Thyroid gland (tissue), 4 donors: Measurements from ENCODE around the gene LHX5. TPM values are rescaled to one million over a fixed set of nuclear protein-coding genes. Genes with fewer than 3 reads are reported as not detected.

ENCODE experiments used
- DNase-seq, 2 donors: peaks; one replicate each; pipeline ENCODE4 v3.0.0-alpha.2; 2019
- H3K27ac ChIP-seq, 3 donors: fragments of 200-600 bp; sonication (generic); 1 replicate in 2 of 3; 2 replicates in 1 of 3; pipeline ENCODE4 v1.5.1; 2016 to 2019; ENCODE audit warnings: mild to moderate bottlenecking in 1 of 3, moderate library complexity in 1 of 3
- H3K27me3 ChIP-seq: fragments of 200-600 bp; sonication (generic); one replicate; pipeline ENCODE4 v1.5.1; 2019
- H3K36me3 ChIP-seq, 2 donors: fragments of 200-600 bp; sonication (generic); one replicate each; pipeline ENCODE4 v1.5.1; 2016 to 2019
- H3K4me1 ChIP-seq, 2 donors: fragments of 200-600 bp; sonication (generic); one replicate each; pipeline ENCODE4 v1.5.1; 2017 to 2019
- H3K4me3 ChIP-seq, 3 donors: fragments of 200-600 bp; sonication (generic); replicated peaks in 1 of 3; 1 replicate in 2 of 3; 2 replicates in 1 of 3; pipeline ENCODE4 v1.5.1; 2016; ENCODE audit warnings: mild to moderate bottlenecking in 1 of 3
- H3K9me3 ChIP-seq: fragments of 200-600 bp; sonication (generic); one replicate; pipeline ENCODE4 v1.5.1; 2017
- POLR2A ChIP-seq, 2 donors: fragments of 450-650 bp; IDR thresholded peaks; one replicate each; pipeline ENCODE4 v1.6.1; 2017; ENCODE audit warnings: antibody characterized with exemption in 2 of 2, mild to moderate bottlenecking in 2 of 2, moderate library complexity in 1 of 2
- WGBS, 2 donors: methylation state at CpG; one replicate each; pipeline ENCODE4 v1.1.5; 2017; 5-methylcytosine and 5-hydroxymethylcytosine counted together
- intact Hi-C: fragments of 100-400 bp; cut with DNase I; formaldehyde crosslinking; loops from one replicate; pipeline ENCODE4 v1.15.1; 2023
- total RNA-seq, 4 donors: library from RNA; depleted of rRNA; stranded (reverse); fragments of >200 nt; gene quantifications; one replicate each; pipeline ENCODE4 v1.2.3, GENCODE V29; 2016
- TF ChIP-seq, protein P1 (sequence below), 6 experiments: fragments of 200-600 bp in 3 of 6; fragments of 450-650 bp in 3 of 6; sonication (generic) in 3 of 6; IDR thresholded peaks; one replicate each; pipeline ENCODE4 v1.5.1; 2016 to 2019; ENCODE audit warnings: antibody characterized with exemption in 6 of 6, mild to moderate bottlenecking in 2 of 6, inconsistent platforms in 1 of 6, moderate library complexity in 1 of 6

LHX5 gene
- total RNA-seq, 4 donors from 2014 or later, result 0.13 TPM; not detected in 3

DNA sequence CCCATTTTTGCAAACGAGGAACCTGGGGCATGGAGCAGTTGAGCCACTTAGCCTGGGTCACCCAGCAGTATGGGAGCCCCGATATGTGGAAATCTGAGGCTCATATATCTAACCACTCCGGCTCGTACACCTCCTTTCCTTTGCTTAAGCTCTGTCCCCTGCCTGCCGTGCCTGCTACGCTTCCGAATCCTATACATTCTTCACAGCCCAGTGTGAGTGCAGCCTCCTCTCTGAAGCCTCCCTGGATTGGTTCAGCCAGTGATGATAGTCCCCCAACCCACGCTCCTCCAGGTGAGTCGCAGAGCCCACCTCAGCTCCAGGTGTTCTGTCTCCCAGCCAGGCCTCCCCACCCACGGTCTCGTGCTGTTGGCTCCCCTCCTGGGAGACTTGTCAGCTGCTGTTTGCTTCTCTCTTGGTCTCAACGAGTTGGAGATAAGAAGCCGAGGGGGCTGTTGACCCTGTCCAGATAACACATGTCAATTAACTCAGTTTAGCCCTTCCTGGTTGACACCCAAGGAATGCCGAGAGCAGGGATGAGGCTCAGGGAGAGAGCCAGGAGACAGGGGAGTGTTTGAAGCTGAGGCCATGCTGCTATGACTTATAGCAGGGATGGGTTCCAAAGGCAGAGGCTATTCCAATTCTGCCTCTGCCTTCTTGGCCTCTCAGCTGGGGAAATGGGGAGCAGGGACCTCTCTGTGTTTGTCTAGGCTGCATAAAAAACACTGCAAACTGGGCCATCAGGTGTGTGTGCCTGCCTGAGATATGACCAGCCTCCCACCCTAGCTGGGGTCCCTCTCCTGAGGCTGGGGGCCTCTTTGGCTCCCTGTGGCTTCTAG lies 30.5 kb downstream of the LHX5 start:
- H3K36me3 ChIP-seq, result no peaks in the 10 kb centered on the region
- intact Hi-C loops, result no loop called here
- H3K4me3 ChIP-seq, result no peak overlapping the region
- DNase-seq, result no peak
- TF ChIP-seq POLR2A (IDR thresholded peaks at IDR 0.05), result no peak
- TF ChIP-seq, protein P1, sequence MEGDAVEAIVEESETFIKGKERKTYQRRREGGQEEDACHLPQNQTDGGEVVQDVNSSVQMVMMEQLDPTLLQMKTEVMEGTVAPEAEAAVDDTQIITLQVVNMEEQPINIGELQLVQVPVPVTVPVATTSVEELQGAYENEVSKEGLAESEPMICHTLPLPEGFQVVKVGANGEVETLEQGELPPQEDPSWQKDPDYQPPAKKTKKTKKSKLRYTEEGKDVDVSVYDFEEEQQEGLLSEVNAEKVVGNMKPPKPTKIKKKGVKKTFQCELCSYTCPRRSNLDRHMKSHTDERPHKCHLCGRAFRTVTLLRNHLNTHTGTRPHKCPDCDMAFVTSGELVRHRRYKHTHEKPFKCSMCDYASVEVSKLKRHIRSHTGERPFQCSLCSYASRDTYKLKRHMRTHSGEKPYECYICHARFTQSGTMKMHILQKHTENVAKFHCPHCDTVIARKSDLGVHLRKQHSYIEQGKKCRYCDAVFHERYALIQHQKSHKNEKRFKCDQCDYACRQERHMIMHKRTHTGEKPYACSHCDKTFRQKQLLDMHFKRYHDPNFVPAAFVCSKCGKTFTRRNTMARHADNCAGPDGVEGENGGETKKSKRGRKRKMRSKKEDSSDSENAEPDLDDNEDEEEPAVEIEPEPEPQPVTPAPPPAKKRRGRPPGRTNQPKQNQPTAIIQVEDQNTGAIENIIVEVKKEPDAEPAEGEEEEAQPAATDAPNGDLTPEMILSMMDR (IDR thresholded peaks at IDR 0.05), result no peak
- H3K27me3 ChIP-seq, result no peaks in the 10 kb centered on the region
- no peaks in the 10 kb centered on the region for H3K9me3 ChIP-seq
- H3K27ac ChIP-seq, result no peak overlapping the region
- H3K4me1 ChIP-seq, result no peaks in the 10 kb centered on the region
- WGBS, 2 donors, result 51 to 61% methylated on average over 12 to 14 of the region's 14 CpGs

DNA sequence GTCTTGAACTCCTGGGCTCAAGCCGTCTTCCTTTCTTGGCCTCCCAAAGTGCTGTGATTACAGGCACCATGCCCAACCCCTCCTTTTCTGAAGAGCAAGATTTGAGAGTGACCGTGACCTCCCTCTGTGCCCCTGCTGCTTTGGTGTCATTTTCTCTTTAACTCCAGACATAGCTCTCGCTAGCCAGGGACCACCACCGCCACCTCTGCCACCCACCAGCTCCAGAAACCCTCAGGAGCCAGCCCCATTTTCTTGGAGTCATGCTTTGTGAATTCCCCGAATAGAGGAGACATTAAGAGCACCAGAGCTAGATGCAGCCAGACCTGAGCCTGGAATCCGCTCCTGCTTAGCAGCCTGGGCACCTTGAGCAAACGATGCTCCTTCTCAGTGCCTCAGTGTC lies 31.3 kb downstream of the LHX5 start:
- no peak overlapping the region for H3K27ac ChIP-seq
- no peak overlapping the region for H3K4me3 ChIP-seq
- H3K27me3 ChIP-seq, result no peaks in the 10 kb centered on the region
- DNase-seq, result no peak
- H3K9me3 ChIP-seq, result no peaks in the 10 kb centered on the region
- 69 to 74% methylated on average over 7 of the region's 7 CpGs for WGBS, 2 donors
- no peaks in the 10 kb centered on the region for H3K36me3 ChIP-seq
- intact Hi-C loops, result no loop called here
- TF ChIP-seq POLR2A (IDR thresholded peaks at IDR 0.05), result no peak
- TF ChIP-seq, protein P1 (IDR thresholded peaks at IDR 0.05), result no peak
- H3K4me1 ChIP-seq, result no peaks in the 10 kb centered on the region

DNA sequence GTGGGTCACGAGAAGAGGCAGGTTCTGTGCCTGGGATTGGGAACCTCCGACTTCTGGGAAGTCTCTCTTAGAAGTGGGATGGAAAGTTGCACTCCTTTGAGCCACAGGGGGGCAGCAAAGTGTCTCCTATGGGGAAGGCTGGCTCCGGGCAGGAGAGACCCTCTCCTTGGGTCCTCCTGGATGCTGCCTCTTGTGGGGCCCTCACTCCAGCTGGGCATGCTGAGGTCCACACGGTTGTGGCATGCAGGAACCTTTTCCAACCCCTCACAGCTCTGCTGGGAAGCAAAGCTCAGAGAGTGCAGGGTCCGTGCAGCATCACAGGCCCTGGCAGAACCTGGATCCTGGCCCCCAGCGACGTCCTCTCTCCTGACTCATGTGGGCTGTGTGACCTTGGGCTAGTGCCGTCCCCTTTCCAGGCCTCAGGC lies 32.1 kb downstream of the LHX5 start:
- no peaks in the 10 kb centered on the region for H3K9me3 ChIP-seq
- intact Hi-C loops, result no loop called here
- no peak for TF ChIP-seq POLR2A (IDR thresholded peaks at IDR 0.05)
- TF ChIP-seq, protein P1 (IDR thresholded peaks at IDR 0.05), result peak in 5 of 6 experiments; percentile 32 to 65 (median 42)
- no peak overlapping the region for H3K4me3 ChIP-seq
- WGBS, 2 donors, result 31 to 39% methylated on average over 7 to 8 of the region's 8 CpGs
- no peak overlapping the region for H3K27ac ChIP-seq
- no peaks in the 10 kb centered on the region for H3K4me1 ChIP-seq
- no peaks in the 10 kb centered on the region for H3K27me3 ChIP-seq
- DNase-seq, result peak; percentile 47 to 59
- no peaks in the 10 kb centered on the region for H3K36me3 ChIP-seq

DNA sequence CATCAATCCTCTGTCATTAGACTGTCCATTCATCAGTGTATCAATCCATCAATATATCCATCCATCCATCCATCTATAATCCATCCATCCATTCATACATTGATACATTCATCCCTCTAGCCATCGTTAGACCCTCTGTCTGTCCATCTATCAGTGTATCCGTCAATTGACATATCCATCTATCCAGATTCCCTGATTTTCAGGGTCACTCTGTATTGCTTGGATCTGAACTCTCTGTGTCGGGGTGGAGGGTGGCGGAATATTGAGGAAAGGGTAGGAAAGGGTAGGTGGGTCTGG lies 32.4 kb downstream of the LHX5 start:
- H3K36me3 ChIP-seq, result no peaks in the 10 kb centered on the region
- 47 to 50% methylated on average over 4 of the region's 4 CpGs for WGBS, 2 donors
- DNase-seq, result no peak
- peaks cover 0 to 2% of the 10 kb centered on the region in 2 donors for H3K4me1 ChIP-seq
- no peak overlapping the region for H3K4me3 ChIP-seq
- no peak for TF ChIP-seq POLR2A (IDR thresholded peaks at IDR 0.05)
- TF ChIP-seq, protein P1 (IDR thresholded peaks at IDR 0.05), result no peak
- no peaks in the 10 kb centered on the region for H3K9me3 ChIP-seq
- no peaks in the 10 kb centered on the region for H3K27me3 ChIP-seq
- H3K27ac ChIP-seq, result no peak overlapping the region
- intact Hi-C loops, result no loop called here

DNA sequence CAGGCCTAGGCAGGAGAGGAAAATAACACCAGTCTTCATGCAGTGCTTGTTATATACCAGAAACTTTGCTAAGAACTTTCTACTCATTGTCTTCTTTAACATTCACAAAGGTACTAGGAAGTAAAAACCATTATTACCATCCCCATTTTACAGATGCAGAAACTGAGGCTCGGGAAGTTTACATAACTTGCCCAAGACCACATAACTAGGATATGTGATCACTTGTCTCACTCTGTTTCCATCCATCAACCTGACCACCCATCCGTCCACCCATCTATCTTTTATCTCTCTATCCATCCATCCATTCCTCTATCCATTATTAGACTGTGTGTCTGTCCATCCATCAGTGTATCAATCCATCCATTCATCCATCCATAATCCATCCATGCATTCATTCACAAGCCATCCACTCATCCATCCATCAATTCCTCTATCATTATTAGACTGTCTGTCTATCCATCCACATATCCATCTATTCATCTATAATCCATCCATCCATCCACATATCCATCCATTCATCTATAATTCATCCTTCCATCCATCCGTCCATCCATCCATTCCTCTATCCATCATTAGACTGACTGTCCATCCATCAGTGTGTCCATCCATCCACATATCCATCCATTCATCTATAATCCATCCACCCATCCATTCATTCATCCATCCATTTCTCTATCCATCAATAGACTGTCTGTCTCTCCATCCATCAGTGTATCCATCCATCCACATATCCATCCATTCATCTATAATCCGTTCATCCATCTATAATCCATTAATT lies 33.0 kb downstream of the LHX5 start:
- H3K4me1 ChIP-seq, result peaks cover 3 to 7% of the 10 kb centered on the region in 2 donors
- H3K9me3 ChIP-seq, result no peaks in the 10 kb centered on the region
- TF ChIP-seq, protein P1 (IDR thresholded peaks at IDR 0.05), result no peak
- TF ChIP-seq POLR2A (IDR thresholded peaks at IDR 0.05), result no peak
- no peak overlapping the region for H3K27ac ChIP-seq
- no peaks in the 10 kb centered on the region for H3K27me3 ChIP-seq
- H3K4me3 ChIP-seq, result no peak overlapping the region
- WGBS, 2 donors, result 79 to 84% methylated on average over 4 of the region's 4 CpGs
- DNase-seq, result no peak
- intact Hi-C loops, result no loop called here
- H3K36me3 ChIP-seq, result no peaks in the 10 kb centered on the region
